MCF 10A (cell line): Measurements from ENCODE around the gene C3orf33. TPM values are rescaled to one million over a fixed set of nuclear protein-coding genes. Genes with fewer than 3 reads are reported as not detected.

ENCODE experiments used
- BruUV-seq: library from RNA; stranded (reverse); fragments of 400-500 nt; replicated peaks from 2 replicates; lab custom pipeline; 2021; lab: Mats Ljungman, UMichigan
- CTCF ChIA-PET: fragments of 300-600 bp; sonication (Branson Sonifier 250); formaldehyde crosslinking; extraction: SDS; loops from one replicate; lab custom pipeline; 2021; ENCODE audit warnings: antibody characterized with exemption, inconsistent platforms; lab: Yijun Ruan, JAX
- POLR2A ChIA-PET: fragments of 300-600, 350-650 bp; sonication (Branson Sonifier 250); formaldehyde crosslinking; extraction: SDS; loops from one replicate; lab custom pipeline; 2020; ENCODE audit warnings: antibody characterized with exemption, inconsistent platforms; lab: Yijun Ruan, JAX
- DNase-seq: peaks from one replicate; pipeline ENCODE4 v3.0.0-alpha.2; 2018; ENCODE audit not compliant: unreplicated experiment
- H3K27ac Mint-ChIP-seq: one replicate; pipeline ENCODE4 v1.8.0; 2022; ENCODE audit warnings: mild to moderate bottlenecking, low read depth, mixed read lengths; ENCODE audit not compliant: unreplicated experiment
- H3K27me3 Mint-ChIP-seq: one replicate; pipeline ENCODE4 v1.8.0; 2022; ENCODE audit warnings: mixed read lengths; ENCODE audit not compliant: insufficient read depth, unreplicated experiment
- H3K36me3 Mint-ChIP-seq: one replicate; pipeline ENCODE4 v1.8.0; 2022; ENCODE audit warnings: mild to moderate bottlenecking, moderate library complexity, mixed read lengths; ENCODE audit not compliant: insufficient read depth, unreplicated experiment
- H3K4me1 Mint-ChIP-seq: one replicate; pipeline ENCODE4 v1.8.0; 2022; ENCODE audit warnings: mixed read lengths; ENCODE audit not compliant: insufficient read depth, unreplicated experiment
- H3K4me3 Mint-ChIP-seq: one replicate; pipeline ENCODE4 v1.8.0; 2022; ENCODE audit warnings: mild to moderate bottlenecking, moderate library complexity, mixed read lengths; ENCODE audit not compliant: unreplicated experiment
- H3K9me3 Mint-ChIP-seq: one replicate; pipeline ENCODE4 v1.8.0; 2022; ENCODE audit warnings: mixed read lengths; ENCODE audit not compliant: unreplicated experiment
- intact Hi-C: fragments of 100-400 bp; cut with micrococcal nuclease; formaldehyde crosslinking; loops from 2 replicates; pipeline ENCODE4 v1.14.1; 2022
- total RNA-seq: library from RNA; stranded (reverse); gene quantifications from 2 replicates; pipeline ENCODE4 v1.2.3, GENCODE V29; 2022
- TF ChIP-seq, protein P1 (sequence below): fragments of 200-600 bp; IDR thresholded peaks from one replicate; pipeline ENCODE4 v1.8.0; 2022; ENCODE audit warnings: antibody characterized with exemption, mild to moderate bottlenecking; ENCODE audit not compliant: unreplicated experiment

Gene C3orf33
- total RNA-seq, 1 experiment from 2014 or later: 3.6 TPM

DNA sequence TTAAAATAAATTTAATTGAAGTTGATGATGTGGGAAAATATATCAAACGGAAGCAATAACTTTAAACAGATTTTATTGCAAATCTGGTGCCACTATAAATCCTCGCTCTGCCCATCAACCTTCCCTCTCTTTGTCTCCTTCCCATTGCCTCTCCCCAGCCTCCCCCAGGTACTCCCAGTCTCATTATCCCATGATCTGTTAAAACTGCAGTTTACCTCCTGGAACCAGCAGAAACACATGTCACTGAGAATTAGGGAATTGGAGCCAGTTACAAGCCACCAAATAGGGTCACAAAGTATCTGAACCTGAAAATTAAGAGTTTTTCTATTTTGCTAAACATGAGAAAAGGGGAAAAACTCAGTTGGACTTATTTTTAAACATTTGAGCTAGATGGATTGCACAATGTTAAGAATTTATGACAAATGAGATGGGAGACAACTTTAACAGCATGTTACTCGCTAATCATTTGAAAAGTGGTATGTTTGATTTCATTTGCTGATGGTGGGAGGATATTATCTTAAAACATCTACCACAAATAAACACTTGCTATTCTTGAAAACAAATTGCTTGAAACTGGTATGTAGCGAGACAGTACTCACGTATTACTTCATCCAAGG, 63.6 kb downstream of the C3orf33 start:
- Mint-ChIP-seq H3K4me1 (no peaks in the 10 kb centered on the region), H3K27me3 (peaks cover 15% of the 10 kb centered on the region), H3K36me3 (no peaks in the 10 kb centered on the region), H3K27ac (no peak overlapping the region), H3K4me3 (no peak overlapping the region), H3K9me3 (no peaks in the 10 kb centered on the region)
- DNase-seq: no peak
- TF ChIP-seq, protein P1, sequence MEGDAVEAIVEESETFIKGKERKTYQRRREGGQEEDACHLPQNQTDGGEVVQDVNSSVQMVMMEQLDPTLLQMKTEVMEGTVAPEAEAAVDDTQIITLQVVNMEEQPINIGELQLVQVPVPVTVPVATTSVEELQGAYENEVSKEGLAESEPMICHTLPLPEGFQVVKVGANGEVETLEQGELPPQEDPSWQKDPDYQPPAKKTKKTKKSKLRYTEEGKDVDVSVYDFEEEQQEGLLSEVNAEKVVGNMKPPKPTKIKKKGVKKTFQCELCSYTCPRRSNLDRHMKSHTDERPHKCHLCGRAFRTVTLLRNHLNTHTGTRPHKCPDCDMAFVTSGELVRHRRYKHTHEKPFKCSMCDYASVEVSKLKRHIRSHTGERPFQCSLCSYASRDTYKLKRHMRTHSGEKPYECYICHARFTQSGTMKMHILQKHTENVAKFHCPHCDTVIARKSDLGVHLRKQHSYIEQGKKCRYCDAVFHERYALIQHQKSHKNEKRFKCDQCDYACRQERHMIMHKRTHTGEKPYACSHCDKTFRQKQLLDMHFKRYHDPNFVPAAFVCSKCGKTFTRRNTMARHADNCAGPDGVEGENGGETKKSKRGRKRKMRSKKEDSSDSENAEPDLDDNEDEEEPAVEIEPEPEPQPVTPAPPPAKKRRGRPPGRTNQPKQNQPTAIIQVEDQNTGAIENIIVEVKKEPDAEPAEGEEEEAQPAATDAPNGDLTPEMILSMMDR: no peak
- intact Hi-C loops: no loop called here
- ChIA-PET CTCF (interaction anchor here (0.5 to 1.7 kb wide), 2 partner anchors 63 to 168 kb away, joined by 3 to 4 read pairs; no protein-coding TSS in a partner anchor), POLR2A (interaction anchor here (0.6 kb wide), 1 partner anchor 30 kb away, joined by 3 read pairs; no protein-coding TSS in a partner anchor)
- BruUV-seq: no TSS peak

DNA sequence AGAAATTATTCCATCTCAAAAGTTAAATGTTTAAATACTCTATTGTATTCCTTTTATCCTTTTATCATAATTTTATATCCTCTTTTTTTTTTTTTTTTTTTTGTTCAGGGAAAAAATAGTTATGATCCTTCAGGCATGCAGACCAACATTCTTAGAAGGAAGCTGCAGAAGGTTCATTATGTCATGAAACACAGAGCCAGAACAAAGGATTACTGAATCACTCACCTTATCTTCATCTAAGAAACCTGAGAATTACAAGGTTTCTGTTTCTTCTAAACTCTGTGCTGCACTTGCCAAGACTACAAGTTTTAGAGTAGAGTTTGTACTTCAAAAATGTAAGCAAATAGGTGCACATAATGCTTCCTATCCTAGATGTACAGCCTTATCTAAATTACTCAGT, 64.5 kb downstream of the C3orf33 start:
- POLR2A ChIA-PET: no interaction called here
- no peaks in the 10 kb centered on the region for H3K4me1 Mint-ChIP-seq
- no TSS peak for BruUV-seq
- no peak overlapping the region for H3K4me3 Mint-ChIP-seq
- peaks cover 6% of the 10 kb centered on the region for H3K27me3 Mint-ChIP-seq
- no peak for DNase-seq
- H3K36me3 Mint-ChIP-seq: no peaks in the 10 kb centered on the region
- intact Hi-C loops: no loop called here
- H3K27ac Mint-ChIP-seq: no peak overlapping the region
- H3K9me3 Mint-ChIP-seq: no peaks in the 10 kb centered on the region
- CTCF ChIA-PET: no interaction called here
- TF ChIP-seq, protein P1: no peak

DNA sequence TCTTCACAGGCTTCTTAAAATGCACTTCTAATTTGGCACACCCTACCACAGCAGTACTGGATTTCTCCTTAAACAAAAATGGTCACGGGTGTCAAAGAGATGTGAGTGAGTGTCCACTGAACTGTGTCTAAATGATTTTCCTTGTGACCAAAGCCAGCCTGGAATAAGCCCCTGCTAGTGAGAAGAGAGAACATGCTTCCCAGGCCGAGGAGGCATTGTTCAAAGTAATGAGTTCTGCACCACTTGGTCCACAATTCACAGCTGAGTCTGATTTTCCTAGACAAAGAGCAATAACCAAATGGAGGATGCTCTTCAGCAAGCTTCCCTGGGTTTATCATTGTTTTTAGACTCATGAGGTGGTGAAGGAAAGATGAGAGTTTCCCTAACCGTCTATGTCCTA, 65.0 kb downstream of the C3orf33 start:
- no TSS peak for BruUV-seq
- no peaks in the 10 kb centered on the region for H3K9me3 Mint-ChIP-seq
- no peak for DNase-seq
- intact Hi-C loops: no loop called here
- no peaks in the 10 kb centered on the region for H3K36me3 Mint-ChIP-seq
- H3K4me3 Mint-ChIP-seq: no peak overlapping the region
- H3K4me1 Mint-ChIP-seq: no peaks in the 10 kb centered on the region
- TF ChIP-seq, protein P1: no peak
- POLR2A ChIA-PET: no interaction called here
- H3K27ac Mint-ChIP-seq: no peak overlapping the region
- peaks cover 1% of the 10 kb centered on the region for H3K27me3 Mint-ChIP-seq
- CTCF ChIA-PET: interaction anchor here (0.6 kb wide), 1 partner anchor 106 kb away, joined by 4 read pairs; no protein-coding TSS in a partner anchor

DNA sequence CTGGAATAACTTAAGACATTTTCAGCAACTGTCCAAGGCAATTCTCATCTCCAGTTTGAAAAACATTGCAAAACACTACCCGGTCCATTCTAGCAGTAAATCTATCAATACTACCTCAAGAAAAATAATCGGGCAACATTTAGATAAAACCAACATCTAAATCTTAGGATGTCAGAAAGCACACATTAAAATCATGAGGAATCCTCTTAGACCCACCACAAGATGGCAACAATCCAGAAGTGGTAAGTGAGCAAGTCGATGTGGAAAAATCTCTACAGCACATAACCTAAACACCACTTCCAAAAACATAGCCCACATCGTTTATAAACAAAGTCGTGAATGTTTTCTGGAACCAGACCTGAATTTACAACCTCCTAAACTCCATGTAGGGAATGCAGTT, 66.9 kb downstream of the C3orf33 start:
- H3K4me1 Mint-ChIP-seq: no peaks in the 10 kb centered on the region
- no peak overlapping the region for H3K27ac Mint-ChIP-seq
- no TSS peak for BruUV-seq
- H3K9me3 Mint-ChIP-seq: no peaks in the 10 kb centered on the region
- H3K4me3 Mint-ChIP-seq: no peak overlapping the region
- ChIA-PET CTCF (interaction anchor here (0.6 to 1.1 kb wide), 2 partner anchors 188 to 387 kb away, joined by 3 to 5 read pairs; no protein-coding TSS in a partner anchor), POLR2A (no interaction called here)
- H3K27me3 Mint-ChIP-seq: no peaks in the 10 kb centered on the region
- TF ChIP-seq, protein P1: no peak
- H3K36me3 Mint-ChIP-seq: no peaks in the 10 kb centered on the region
- intact Hi-C loops: no loop called here
- peak; percentile 14 for DNase-seq
